Measurements from ENCODE around the gene SUMF1. TPM values are rescaled to one million over a fixed set of nuclear protein-coding genes. Genes with fewer than 3 reads are reported as not detected.

Gene SUMF1
- total RNA-seq, 6 experiments from 2014 or later = 15.9 to 32.4 (median 21.3) TPM

- no peaks in the 10 kb centered on the region for H3K4me1 ChIP-seq
- TF ChIP-seq, protein P1, sequence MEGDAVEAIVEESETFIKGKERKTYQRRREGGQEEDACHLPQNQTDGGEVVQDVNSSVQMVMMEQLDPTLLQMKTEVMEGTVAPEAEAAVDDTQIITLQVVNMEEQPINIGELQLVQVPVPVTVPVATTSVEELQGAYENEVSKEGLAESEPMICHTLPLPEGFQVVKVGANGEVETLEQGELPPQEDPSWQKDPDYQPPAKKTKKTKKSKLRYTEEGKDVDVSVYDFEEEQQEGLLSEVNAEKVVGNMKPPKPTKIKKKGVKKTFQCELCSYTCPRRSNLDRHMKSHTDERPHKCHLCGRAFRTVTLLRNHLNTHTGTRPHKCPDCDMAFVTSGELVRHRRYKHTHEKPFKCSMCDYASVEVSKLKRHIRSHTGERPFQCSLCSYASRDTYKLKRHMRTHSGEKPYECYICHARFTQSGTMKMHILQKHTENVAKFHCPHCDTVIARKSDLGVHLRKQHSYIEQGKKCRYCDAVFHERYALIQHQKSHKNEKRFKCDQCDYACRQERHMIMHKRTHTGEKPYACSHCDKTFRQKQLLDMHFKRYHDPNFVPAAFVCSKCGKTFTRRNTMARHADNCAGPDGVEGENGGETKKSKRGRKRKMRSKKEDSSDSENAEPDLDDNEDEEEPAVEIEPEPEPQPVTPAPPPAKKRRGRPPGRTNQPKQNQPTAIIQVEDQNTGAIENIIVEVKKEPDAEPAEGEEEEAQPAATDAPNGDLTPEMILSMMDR (IDR thresholded peaks at IDR 0.05) = no peak
- no peak for TF ChIP-seq POLR2A (IDR thresholded peaks at IDR 0.05)
- H3K4me3 ChIP-seq = no peak overlapping the region
- 66% methylated on average over 4 of the region's 15 CpGs for WGBS (ENCODE audit: insufficient coverage, low coverage, low lambda C conversion rate, missing lambda C conversion rate)
- ATAC-seq (peak in 1 of 4 donors; percentile 12), DNase-seq (no peak)
- H3K9me3 ChIP-seq = no peaks in the 10 kb centered on the region
- no peak overlapping the region for H3K27ac ChIP-seq
- intact Hi-C loops (cut with DNase I) = no loop called here
- no peaks in the 10 kb centered on the region for H3K27me3 ChIP-seq
- H3K36me3 ChIP-seq = no peaks in the 10 kb centered on the region
These were observed 46.0 kb upstream of the SUMF1 start for GRCh38 chr3:4512895-4513616.

GRCh38 chr3:4511491-4512262 is 44.6 kb upstream of the SUMF1 start:
- 73% methylated on average over 5 of the region's 7 CpGs for WGBS (ENCODE audit: insufficient coverage, low coverage, low lambda C conversion rate, missing lambda C conversion rate)
- H3K27me3 ChIP-seq = no peaks in the 10 kb centered on the region
- peaks cover 0 to 8% (median 0%) of the 10 kb centered on the region in 4 donors for H3K4me1 ChIP-seq
- H3K9me3 ChIP-seq = no peaks in the 10 kb centered on the region
- no peak for DNase-seq
- TF ChIP-seq, protein P1 (IDR thresholded peaks at IDR 0.05) = no peak
- no peak for TF ChIP-seq POLR2A (IDR thresholded peaks at IDR 0.05)
- intact Hi-C loops (cut with DNase I) = no loop called here
- no peak for ATAC-seq
- no peak overlapping the region for H3K27ac ChIP-seq
- H3K4me3 ChIP-seq = no peak overlapping the region
- no peaks in the 10 kb centered on the region for H3K36me3 ChIP-seq

DNA sequence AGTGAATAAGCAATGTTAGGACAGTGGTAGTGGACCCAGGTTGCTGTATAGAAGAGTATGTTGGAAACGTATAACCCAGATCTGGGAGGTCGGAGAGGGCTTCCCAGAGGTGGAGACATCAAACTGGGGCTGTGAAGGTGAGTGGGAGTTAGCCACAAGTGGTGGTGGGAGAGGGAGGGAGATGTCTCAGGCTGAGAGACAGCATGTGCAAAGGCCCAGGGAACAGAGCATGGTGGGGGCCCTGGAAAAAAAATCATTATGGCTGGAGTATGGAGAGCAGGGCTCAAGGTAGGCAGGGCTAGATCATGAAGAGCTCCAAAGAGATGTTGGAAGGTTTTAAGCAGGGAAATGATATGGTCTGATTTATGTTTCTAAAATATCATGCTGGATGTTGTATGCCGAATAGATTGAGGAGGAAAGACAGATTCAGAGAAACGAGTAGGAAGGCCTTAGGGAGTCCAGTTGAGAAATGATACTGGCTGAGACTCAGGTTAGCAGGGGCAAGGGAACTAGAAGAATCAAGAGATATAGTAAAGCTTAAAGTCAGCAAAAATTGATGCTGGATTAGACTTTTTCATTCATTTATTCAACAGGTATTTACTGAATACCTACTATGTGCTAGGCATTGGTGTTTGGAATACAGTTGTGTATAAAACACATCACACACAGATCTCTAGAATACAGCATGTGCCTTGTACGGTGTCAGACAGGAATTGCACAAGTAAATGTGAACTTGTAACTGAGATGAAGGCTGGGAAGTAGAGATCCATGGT is 43.1 kb upstream of the SUMF1 start:
- intact Hi-C loops (cut with DNase I) = no loop called here
- Histone ChIP-seq H3K27me3 (no peaks in the 10 kb centered on the region), H3K4me1 (peaks cover 0 to 22% (median 0%) of the 10 kb centered on the region in 4 donors), H3K27ac (no peak overlapping the region), H3K4me3 (no peak overlapping the region), H3K36me3 (no peaks in the 10 kb centered on the region), H3K9me3 (no peaks in the 10 kb centered on the region)
- ATAC-seq (no peak), DNase-seq (no peak)
- 81% methylated on average over 5 of the region's 5 CpGs for WGBS (ENCODE audit: insufficient coverage, low coverage, low lambda C conversion rate, missing lambda C conversion rate)
- no peak for TF ChIP-seq POLR2A (IDR thresholded peaks at IDR 0.05)
- TF ChIP-seq, protein P1 (IDR thresholded peaks at IDR 0.05) = no peak

- H3K9me3 ChIP-seq = no peaks in the 10 kb centered on the region
- no peak overlapping the region for H3K27ac ChIP-seq
- H3K27me3 ChIP-seq = no peaks in the 10 kb centered on the region
- DNase-seq (no peak), ATAC-seq (no peak)
- no peaks in the 10 kb centered on the region for H3K36me3 ChIP-seq
- H3K4me1 ChIP-seq = peaks cover 0 to 27% (median 0%) of the 10 kb centered on the region in 4 donors
- TF ChIP-seq POLR2A (IDR thresholded peaks at IDR 0.05) = no peak
- TF ChIP-seq, protein P1 (IDR thresholded peaks at IDR 0.05) = no peak
- intact Hi-C loops (cut with DNase I) = no loop called here
- H3K4me3 ChIP-seq = no peak overlapping the region
These were observed 42.0 kb upstream of the SUMF1 start for GRCh38 chr3:4509043-4509442.
